Stomach (tissue), 9 donors: ENCODE data around the gene SLC22A12. TPM values are rescaled to one million over a fixed set of nuclear protein-coding genes. Genes with fewer than 3 reads are reported as not detected.
"Not testable (repeated sequence)": the region's sequence is repeated elsewhere in the genome, so short reads cannot be mapped to it uniquely, and the experiment has no call there.

Experiments
- DNase-seq, 2 donors: peaks; one replicate each; pipeline versions ENCODE4 v3.0.0 to v3.0.0-alpha.2; 2013 to 2019
- H3K27ac ChIP-seq, 5 donors: fragments of 200-600 bp in 4 of 5; sonication (generic) in 4 of 5; one replicate each; pipeline ENCODE4 v1.5.1; 2013 to 2019; ENCODE audit warnings: mild to moderate bottlenecking in 1 of 5, moderate library complexity in 1 of 5
- H3K27me3 ChIP-seq, 3 donors: fragments of 200-600 bp; sonication (generic); one replicate each; pipeline ENCODE4 v1.5.1; 2017 to 2019; ENCODE audit warnings: mixed run types in 1 of 3
- H3K36me3 ChIP-seq, 4 donors: fragments of 200-600 bp; sonication (generic); 1 replicate in 3 of 4; 2 replicates in 1 of 4; pipeline ENCODE4 v1.5.1; 2016 to 2019
- H3K4me1 ChIP-seq, 4 donors: fragments of 200-600 bp; sonication (generic); one replicate each; pipeline ENCODE4 v1.5.1; 2016 to 2019
- H3K4me3 ChIP-seq, 4 donors: fragments of 200-600 bp; sonication (generic) in 3 of 4; one replicate each; pipeline ENCODE4 v1.5.1; 2016 to 2019; ENCODE audit warnings: mild to moderate bottlenecking in 1 of 4
- H3K9me3 ChIP-seq, 4 donors: fragments of 200-600 bp; sonication (generic); one replicate each; pipeline ENCODE4 v1.5.1; 2016 to 2019
- CTCF ChIP-seq, 7 experiments: fragments of 450-650 bp in 4 of 7; fragments of 200-600 bp in 3 of 7; sonication (generic) in 3 of 7; IDR thresholded peaks; one replicate each; pipeline ENCODE4 v1.5.1; 2016 to 2019; ENCODE audit warnings: antibody characterized with exemption in 7 of 7, control low read depth in 2 of 7, mild to moderate bottlenecking in 1 of 7
- EP300 ChIP-seq: sonication (generic); formaldehyde crosslinking; IDR thresholded peaks from one replicate; pipeline ENCODE4 v1.6.1; 2017; ENCODE audit warnings: antibody characterized with exemption
- POLR2A ChIP-seq, 4 donors: fragments of 450-650 bp; IDR thresholded peaks; one replicate each; pipeline ENCODE4 v1.6.1; 2016; ENCODE audit warnings: antibody characterized with exemption in 4 of 4, control low read depth in 2 of 4, mild to moderate bottlenecking in 1 of 4, moderate library complexity in 1 of 4
- POLR2AphosphoS5 ChIP-seq, 3 donors: sonication (generic); formaldehyde crosslinking; IDR thresholded peaks; one replicate each; pipeline ENCODE4 v1.6.1; 2016; ENCODE audit warnings: antibody characterized with exemption in 3 of 3
- WGBS, 5 donors: extraction: QIAGEN DNeasy Blood & Tissue Kit in 3 of 5; methylation state at CpG; one replicate each; pipeline versions ENCODE4 v1.1.5 to v1.1.7; 2013 to 2018; 5-methylcytosine and 5-hydroxymethylcytosine counted together
- intact Hi-C: fragments of 100-400 bp; cut with DNase I; formaldehyde crosslinking; loops from one replicate; pipeline ENCODE4 v1.15.1; 2023; ENCODE audit warnings: low total_unique reads
- polyA plus RNA-seq, 3 donors: library from polyadenylated mRNA; stranded (reverse); fragments of 200-250 nt; gene quantifications; one replicate each; pipeline ENCODE4 v1.2.3, GENCODE V29; 2013
- total RNA-seq, 5 donors: library from RNA; depleted of rRNA; stranded (reverse); fragments of >200 nt; gene quantifications; one replicate each; pipeline versions ENCODE4 v1.1.0 to v1.2.3, GENCODE V29; 2014 to 2016
- donor health status: healthy with polysubstance abuse.
- donor health status: Bipolar disorder and iron deficiency.
- donor health status: healthy.

SLC22A12 gene
- total and polyA plus RNA-seq, 8 donors = not detected

- H3K27ac ChIP-seq = no peak overlapping the region
- WGBS, 5 donors = 79 to 88% (median 87%) methylated on average over 9 of the region's 9 CpGs
- no peak for TF ChIP-seq CTCF (IDR thresholded peaks at IDR 0.05)
- no peak for TF ChIP-seq POLR2A (IDR thresholded peaks at IDR 0.05)
- no peak for TF ChIP-seq EP300
- no peak for TF ChIP-seq POLR2AphosphoS5 (IDR thresholded peaks at IDR 0.05)
- intact Hi-C loops = no loop called here
- H3K4me1 ChIP-seq = peaks cover 0 to 21% (median 16%) of the 10 kb centered on the region in 4 donors
- no peaks in the 10 kb centered on the region for H3K36me3 ChIP-seq
- no peak for DNase-seq
- H3K27me3 ChIP-seq = peaks cover 0 to 30% (median 0%) of the 10 kb centered on the region in 3 donors
- no peaks in the 10 kb centered on the region for H3K9me3 ChIP-seq
- no peak overlapping the region for H3K4me3 ChIP-seq
These were observed 32.2 kb upstream of the SLC22A12 start for GRCh38 chr11:64558869-64559268.

DNA sequence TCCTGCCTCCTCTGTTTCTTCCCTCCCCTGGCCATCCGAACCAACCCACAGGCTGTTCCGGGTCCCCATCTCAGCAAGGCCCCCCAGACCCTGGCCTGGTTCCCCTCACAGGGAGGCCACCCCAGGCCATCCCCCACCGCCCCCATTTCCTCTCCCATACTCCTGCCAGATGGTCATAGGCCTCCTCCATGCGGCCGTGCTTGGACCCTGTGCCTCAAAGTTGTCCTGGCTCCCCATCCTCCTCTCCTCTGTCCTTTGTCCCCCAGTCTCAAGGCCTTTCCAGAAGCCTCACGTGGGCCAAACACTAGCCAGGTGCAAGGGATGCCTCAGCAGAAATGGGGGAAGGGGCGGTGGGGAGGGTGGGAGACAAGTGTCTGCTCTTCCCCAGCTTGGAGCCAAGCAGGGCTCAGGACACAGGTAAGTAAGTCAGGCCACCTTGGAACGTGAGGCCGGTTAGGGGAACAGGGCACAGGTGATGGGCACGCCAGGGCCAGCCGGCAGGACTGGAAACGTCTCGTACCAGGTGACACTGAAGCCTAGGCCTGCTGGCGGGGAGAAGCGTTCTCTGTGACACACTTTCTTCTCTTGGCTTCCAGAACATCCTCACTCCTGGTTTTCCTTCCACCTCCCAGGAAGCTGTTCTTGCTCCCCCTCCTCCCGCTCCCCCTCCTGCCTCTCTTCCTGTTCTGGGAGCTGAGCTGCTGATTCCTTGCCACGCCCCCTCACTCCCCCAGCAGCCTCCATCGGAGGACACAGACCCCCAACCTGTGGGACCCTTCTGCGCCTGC lies 31.5 kb upstream of the SLC22A12 start:
- Histone ChIP-seq H3K4me1 (peaks cover 0 to 14% (median 11%) of the 10 kb centered on the region in 4 donors), H3K9me3 (no peaks in the 10 kb centered on the region), H3K4me3 (no peak overlapping the region), H3K27me3 (peaks cover 0 to 30% (median 0%) of the 10 kb centered on the region in 3 donors), H3K36me3 (no peaks in the 10 kb centered on the region), H3K27ac (no peak overlapping the region)
- TF ChIP-seq EP300 = no peak
- DNase-seq = peak in 1 of 2 donors; percentile 47
- intact Hi-C loops = no loop called here
- 65 to 73% (median 71%) methylated on average over 19 of the region's 19 CpGs for WGBS, 5 donors

DNA sequence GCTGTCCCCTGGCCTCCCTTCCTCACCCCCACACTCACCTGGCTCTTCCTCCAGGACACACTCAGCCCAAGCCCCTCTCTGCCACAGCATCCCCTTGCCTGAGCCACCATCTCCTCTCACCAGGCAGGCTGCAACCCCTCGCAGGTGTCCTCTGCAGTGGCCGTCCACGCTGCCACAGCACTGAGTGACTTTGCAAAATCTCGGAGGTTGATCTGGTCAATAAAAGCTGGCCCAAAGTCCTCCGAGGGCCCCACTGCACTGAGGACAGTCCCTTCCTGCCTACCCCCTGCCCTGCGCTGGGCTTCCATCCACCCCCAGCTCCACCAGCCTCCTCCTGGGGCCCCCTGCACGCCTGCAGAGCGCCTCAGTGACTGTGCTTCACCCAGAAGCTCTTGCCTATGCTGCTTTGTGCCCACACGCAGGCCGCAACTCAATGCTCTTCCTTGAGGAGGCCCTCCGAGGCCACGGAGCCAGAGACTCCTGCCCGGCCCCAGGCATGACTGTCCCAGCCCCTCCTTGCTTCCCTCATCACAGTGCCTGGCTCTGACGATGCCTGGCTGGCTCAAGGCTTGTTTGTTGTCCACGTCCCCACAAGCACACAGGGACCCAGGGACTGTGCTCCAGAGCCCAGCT lies 30.8 kb upstream of the SLC22A12 start:
- Histone ChIP-seq H3K27me3 (peaks cover 0 to 30% (median 0%) of the 10 kb centered on the region in 3 donors), H3K4me1 (peaks cover 0 to 7% (median 5%) of the 10 kb centered on the region in 4 donors), H3K27ac (no peak overlapping the region), H3K4me3 (no peak overlapping the region), H3K36me3 (no peaks in the 10 kb centered on the region), H3K9me3 (no peaks in the 10 kb centered on the region)
- no peak for DNase-seq
- WGBS, 5 donors = 57 to 71% (median 66%) methylated on average over 8 to 15 of the region's 15 CpGs
- no peak for TF ChIP-seq POLR2A (IDR thresholded peaks at IDR 0.05)
- TF ChIP-seq POLR2AphosphoS5 (IDR thresholded peaks at IDR 0.05) = no peak
- TF ChIP-seq CTCF (IDR thresholded peaks at IDR 0.05) = no peak
- TF ChIP-seq EP300 = no peak
- intact Hi-C loops = no loop called here

- no peak for DNase-seq
- Histone ChIP-seq H3K4me3 (no peak overlapping the region), H3K36me3 (no peaks in the 10 kb centered on the region), H3K27ac (no peak overlapping the region), H3K27me3 (peaks cover 0 to 30% (median 0%) of the 10 kb centered on the region in 3 donors), H3K9me3 (no peaks in the 10 kb centered on the region), H3K4me1 (peaks cover 0 to under 1% (median under 1%) of the 10 kb centered on the region in 4 donors)
- intact Hi-C loops = no loop called here
- WGBS, 5 donors = 85 to 97% (median 90%) methylated on average over 10 to 16 of the region's 16 CpGs
- TF ChIP-seq POLR2A (IDR thresholded peaks at IDR 0.05) (no peak), EP300 (no peak), POLR2AphosphoS5 (IDR thresholded peaks at IDR 0.05) (no peak), CTCF (IDR thresholded peaks at IDR 0.05) (no peak)
These were observed 30.1 kb upstream of the SLC22A12 start for GRCh38 chr11:64560941-64561340.

DNA sequence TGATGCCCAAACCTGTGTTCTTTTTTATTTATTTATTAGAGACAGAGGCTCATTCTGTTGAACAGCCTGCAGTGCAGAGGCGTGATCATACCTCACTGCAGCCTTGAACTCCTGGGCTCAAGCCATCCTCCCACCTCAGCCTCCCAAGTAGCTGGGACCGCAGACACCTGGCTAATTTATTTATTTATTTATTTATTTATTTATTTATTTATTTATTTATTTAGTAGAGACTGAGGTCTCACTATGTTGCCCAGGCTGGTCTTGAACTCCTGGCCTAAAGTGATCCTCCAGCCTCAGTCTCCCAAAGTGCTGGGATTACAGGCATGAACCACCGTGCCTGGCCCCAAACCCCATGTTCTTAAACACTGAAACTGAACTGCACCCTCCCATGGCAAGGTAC lies 29.6 kb upstream of the SLC22A12 start:
- not testable (repeated sequence) for H3K27ac ChIP-seq, H3K4me1 ChIP-seq
- WGBS, 5 donors = 85 to 93% (median 89%) methylated on average over 3 of the region's 3 CpGs

More for the DNA sequence above, 29.6 kb upstream of the SLC22A12 start:
- intact Hi-C loops, DNase-seq, H3K9me3 ChIP-seq, H3K36me3 ChIP-seq, H3K4me3 ChIP-seq: not testable (repeated sequence)
- peaks cover 0 to 30% (median 0%) of the 10 kb centered on the region in 3 donors for H3K27me3 ChIP-seq
